OCI-LY1 (cell line): ENCODE data around the gene G2E3.

Experiments
- H2AFZ ChIP-seq: fragments of 200-600 bp; sonication (generic), shearing (Covaris generic); 2 replicates; pipeline ENCODE4 v1.6.0; 2014; ENCODE audit warnings: antibody characterized with exemption, mild to moderate bottlenecking, low read length
- H3F3A ChIP-seq: fragments of 200-600 bp; sonication (generic), shearing (Covaris generic); 2 replicates; pipeline ENCODE4 v1.6.0; 2014; ENCODE audit warnings: mild to moderate bottlenecking, antibody characterized with exemption, low read length, moderate library complexity; ENCODE audit not compliant: insufficient read depth
- H3K27ac ChIP-seq: fragments of 200-600 bp; sonication (generic); 2 replicates; pipeline ENCODE4 v1.5.1; 2014; ENCODE audit warnings: low read length, mixed run types, mild to moderate bottlenecking, low read depth; ENCODE audit not compliant: poor library complexity, severe bottlenecking
- H3K27me3 ChIP-seq: fragments of 200-600 bp; sonication (generic); 2 replicates; pipeline ENCODE4 v1.6.0; 2014; ENCODE audit warnings: antibody characterized with exemption, mild to moderate bottlenecking, low read length, moderate library complexity; ENCODE audit not compliant: insufficient read depth
- H3K36me3 ChIP-seq: fragments of 200-600 bp; sonication (generic); 2 replicates; pipeline ENCODE4 v1.6.1; 2014; ENCODE audit warnings: mild to moderate bottlenecking, antibody characterized with exemption, low read length, moderate library complexity, mixed read lengths; ENCODE audit not compliant: insufficient read depth
- H3K4me1 ChIP-seq: fragments of 200-600 bp; sonication (generic); 2 replicates; pipeline ENCODE4 v1.5.1; 2014; ENCODE audit warnings: mild to moderate bottlenecking, low read length, moderate library complexity; ENCODE audit not compliant: insufficient read depth, severe bottlenecking
- H3K4me2 ChIP-seq: fragments of 200-600 bp; sonication (generic), shearing (Covaris generic); 2 replicates; pipeline ENCODE4 v1.6.1; 2014; ENCODE audit warnings: low read length
- H3K4me3 ChIP-seq: fragments of 200-600 bp; sonication (generic); 2 replicates; pipeline ENCODE4 v1.5.1; 2014; ENCODE audit warnings: low read length, low read depth, mild to moderate bottlenecking, mixed read lengths; ENCODE audit not compliant: poor library complexity, severe bottlenecking
- H3K79me2 ChIP-seq: fragments of 200-600 bp; shearing (Covaris generic); 2 replicates; pipeline ENCODE4 v1.6.1; 2016; ENCODE audit warnings: mixed run types, low read length, mixed read lengths; ENCODE audit not compliant: insufficient read depth
- H3K9ac ChIP-seq: fragments of 200-600 bp; sonication (generic), shearing (Covaris generic); 2 replicates; pipeline ENCODE4 v1.6.1; 2014; ENCODE audit warnings: mild to moderate bottlenecking, low read length, mixed read lengths
- H3K9me2 ChIP-seq: fragments of 200-600 bp; sonication (generic), shearing (Covaris generic); 2 replicates; pipeline ENCODE4 v1.6.1; 2014; ENCODE audit warnings: low read depth, mild to moderate bottlenecking, low read length, mixed read lengths
- H3K9me3 ChIP-seq: fragments of 200-600 bp; shearing (Covaris generic); 2 replicates; pipeline ENCODE4 v1.6.1; 2014; ENCODE audit warnings: low read length, mixed read lengths
- H4K20me1 ChIP-seq: fragments of 200-600 bp; sonication (generic), shearing (Covaris generic); 2 replicates; pipeline ENCODE4 v1.6.0; 2016; ENCODE audit warnings: mild to moderate bottlenecking, low read length; ENCODE audit not compliant: insufficient read depth
- CTCF ChIP-seq: fragments of 200-600 bp; sonication (generic), shearing (Covaris generic); IDR thresholded peaks from 2 replicates; pipeline ENCODE4 v1.5.1; 2017; ENCODE audit warnings: mild to moderate bottlenecking, antibody characterized with exemption, low read length, moderate library complexity, mixed read lengths
- EZH2 ChIP-seq: fragments of 200-600 bp; sonication (generic), shearing (Covaris generic); IDR thresholded peaks from 2 replicates; pipeline ENCODE4 v1.8.0; 2017; ENCODE audit warnings: borderline replicate concordance, mixed run types, mild to moderate bottlenecking, antibody characterized with exemption, low read length, moderate library complexity, mixed read lengths

Gene G2E3

GRCh38 chr14:30657050-30657449 lies 98.1 kb downstream of the G2E3 start:
- no peak for TF ChIP-seq CTCF
- no peak for TF ChIP-seq EZH2
- H3K36me3 ChIP-seq: peaks cover 81% of the 10 kb centered on the region

GRCh38 chr14:30657606-30658163 lies 98.7 kb downstream of the G2E3 start:
- H3K79me2 ChIP-seq: no peaks in the 10 kb centered on the region
- H3K4me1 ChIP-seq: no peaks in the 10 kb centered on the region
- no peaks in the 10 kb centered on the region for H4K20me1 ChIP-seq
- H3F3A ChIP-seq: no peaks in the 10 kb centered on the region
- no peaks in the 10 kb centered on the region for H3K9me3 ChIP-seq
- H3K4me2 ChIP-seq: no peak overlapping the region
- peaks cover 85% of the 10 kb centered on the region for H3K36me3 ChIP-seq
- peak; percentile 44; the same call in 1 of the 2 replicates for TF ChIP-seq CTCF
- TF ChIP-seq EZH2: no peak
- no peak overlapping the region for H2AFZ ChIP-seq
- no peak overlapping the region for H3K4me3 ChIP-seq
- H3K9me2 ChIP-seq: no peaks in the 10 kb centered on the region
- H3K9ac ChIP-seq: no peak overlapping the region
- no peak overlapping the region for H3K27ac ChIP-seq
- H3K27me3 ChIP-seq: no peaks in the 10 kb centered on the region

More at GRCh38 chr14:30657050-30657449, 98.1 kb downstream of the G2E3 start:
- H3K9me3 ChIP-seq: no peaks in the 10 kb centered on the region
- no peak overlapping the region for H3K4me3 ChIP-seq
- no peaks in the 10 kb centered on the region for H3K9me2 ChIP-seq
- H3K9ac ChIP-seq: no peak overlapping the region
- no peaks in the 10 kb centered on the region for H3F3A ChIP-seq
- H3K4me1 ChIP-seq: no peaks in the 10 kb centered on the region
- no peaks in the 10 kb centered on the region for H4K20me1 ChIP-seq
- H3K79me2 ChIP-seq: no peaks in the 10 kb centered on the region
- no peak overlapping the region for H3K27ac ChIP-seq
- no peak overlapping the region for H3K4me2 ChIP-seq
- H2AFZ ChIP-seq: no peak overlapping the region
- H3K27me3 ChIP-seq: no peaks in the 10 kb centered on the region

- no peak overlapping the region for H3K27ac ChIP-seq
- no peaks in the 10 kb centered on the region for H3K9me3 ChIP-seq
- H3K79me2 ChIP-seq: no peaks in the 10 kb centered on the region
- no peaks in the 10 kb centered on the region for H3K9me2 ChIP-seq
- H4K20me1 ChIP-seq: no peaks in the 10 kb centered on the region
- no peaks in the 10 kb centered on the region for H3K27me3 ChIP-seq
- H3K36me3 ChIP-seq: peaks cover 85% of the 10 kb centered on the region
- no peak overlapping the region for H3K4me3 ChIP-seq
- TF ChIP-seq CTCF: no peak
- no peak for TF ChIP-seq EZH2
- no peak overlapping the region for H3K9ac ChIP-seq
- no peak overlapping the region for H3K4me2 ChIP-seq
- no peaks in the 10 kb centered on the region for H3K4me1 ChIP-seq
- no peak overlapping the region for H2AFZ ChIP-seq
- no peaks in the 10 kb centered on the region for H3F3A ChIP-seq
Observed at GRCh38 chr14:30658645-30659044, 99.7 kb downstream of the G2E3 start.
